A549 (cell line): ENCODE data around the gene MDC1. TPM values are rescaled to one million over a fixed set of nuclear protein-coding genes. Genes with fewer than 3 reads are reported as not detected.
A peak's percentile ranks its signal among the peaks of the same experiment; 100 is the strongest.

Source experiments
- ATAC-seq, 2 experiments: fragments of 200-7000 bp in 1 of 2; fragments of >200 bp in 1 of 2; cut with Nextera tagmentation in 1 of 2; cut with Tn5 transposase in 1 of 2; 3 replicates each; pipeline versions ENCODE4 v1.8.0 to v1.9.1; 2018 to 2020; ENCODE audit warnings: mild to moderate bottlenecking in 1 of 2, moderate library complexity in 1 of 2
- CTCF ChIA-PET: fragments of 300-600 bp; sonication (Branson Sonifier 250); formaldehyde crosslinking; extraction: SDS; loops from one replicate; lab custom pipeline; 2021; ENCODE audit warnings: antibody characterized with exemption, inconsistent platforms; lab: Yijun Ruan, JAX
- POLR2A ChIA-PET: fragments of 350-600 bp; formaldehyde crosslinking; extraction: SDS; loops from one replicate; lab custom pipeline; 2021; ENCODE audit warnings: antibody characterized with exemption, inconsistent platforms; lab: Yijun Ruan, JAX
- DNase-seq, 2 experiments: peaks; one replicate each; pipeline versions ENCODE4 v3.0.0 to v3.0.0-alpha.2; 2011 to 2016; ENCODE audit warnings: low read depth in 1 of 2, low spot score in 1 of 2
- FAIRE-seq: peaks from 2 replicates; lab custom pipeline; 2011; peaks lifted over from hg19 to GRCh38; lab: Jason Lieb, UNC
- H3K27ac ChIP-seq, 2 experiments: fragments of >200 bp; sonication (Bioruptor Twin); formaldehyde crosslinking; 3 replicates each; pipeline ENCODE4 v1.5.1; 2016 to 2017
- H3K4me1 ChIP-seq: fragments of >200 bp; sonication (Bioruptor Twin); formaldehyde crosslinking; 3 replicates; pipeline ENCODE4 v1.6.1; 2016
- H3K4me2 ChIP-seq: fragments of >200 bp; sonication (Bioruptor Twin); formaldehyde crosslinking; 3 replicates; pipeline ENCODE4 v1.6.1; 2016
- H3K4me3 ChIP-seq: fragments of >200 bp; sonication (Bioruptor Twin); formaldehyde crosslinking; 3 replicates; pipeline ENCODE4 v1.5.1; 2016
- H3K9me3 ChIP-seq: fragments of >200 bp; sonication (Bioruptor Twin); formaldehyde crosslinking; 3 replicates; pipeline ENCODE4 v1.6.1; 2016
- CBX2 ChIP-seq: fragments of 200-600 bp; sonication (generic); IDR thresholded peaks from 2 replicates; pipeline ENCODE4 v1.6.1; 2016; ENCODE audit warnings: low read depth, mild to moderate bottlenecking, borderline replicate concordance
- EHMT2 ChIP-seq: fragments of 200-600 bp; sonication (generic); IDR thresholded peaks from 2 replicates; pipeline ENCODE4 v1.6.1; 2016; ENCODE audit warnings: antibody characterized with exemption, low read depth, mild to moderate bottlenecking, moderate library complexity
- EP300 ChIP-seq, 2 experiments: fragments of >200 bp; sonication (Bioruptor Twin); formaldehyde crosslinking; IDR thresholded peaks; 2 replicates in 1 of 2; 3 replicates in 1 of 2; pipeline ENCODE4 v1.6.1; 2016 to 2017
- ESRRA ChIP-seq: fragments of 150-350 bp; IDR thresholded peaks from 2 replicates; pipeline ENCODE4 v1.6.1; 2014; ENCODE audit warnings: mild to moderate bottlenecking, low read length, borderline replicate concordance
- FOSB ChIP-seq: fragments of 250-450 bp; sonication (Bioruptor Pico); IDR thresholded peaks from 2 replicates; pipeline ENCODE4 v1.5.0; 2020; ENCODE audit warnings: mild to moderate bottlenecking, moderate library complexity
- FOXS1 ChIP-seq: fragments of 250-450 bp; sonication (Bioruptor Pico); IDR thresholded peaks from 2 replicates; pipeline ENCODE4 v1.5.0; 2020; ENCODE audit warnings: mild to moderate bottlenecking, moderate library complexity
- GATA3 ChIP-seq: IDR thresholded peaks from 2 replicates; pipeline ENCODE4 v1.6.1; 2012; ENCODE audit warnings: borderline replicate concordance
- HDAC2 ChIP-seq: fragments of 200-600 bp; sonication (generic); IDR thresholded peaks from 2 replicates; pipeline ENCODE4 v1.6.1; 2016
- HEYL ChIP-seq: fragments of 250-450 bp; sonication (Bioruptor Pico); IDR thresholded peaks from 2 replicates; pipeline ENCODE4 v1.8.0; 2021; ENCODE audit warnings: mild to moderate bottlenecking, moderate library complexity
- HOXA7 ChIP-seq: fragments of 250-450 bp; sonication (Bioruptor Pico); IDR thresholded peaks from 2 replicates; pipeline ENCODE4 v1.5.0; 2020; ENCODE audit warnings: mild to moderate bottlenecking, moderate library complexity
- KDM1A ChIP-seq: fragments of 200-600 bp; sonication (generic); IDR thresholded peaks from 2 replicates; pipeline ENCODE4 v1.6.1; 2016; ENCODE audit warnings: low read depth, mild to moderate bottlenecking
- KDM5A ChIP-seq: fragments of 200-600 bp; sonication (generic); IDR thresholded peaks from 2 replicates; pipeline ENCODE4 v1.6.1; 2016; ENCODE audit warnings: antibody characterized with exemption, mild to moderate bottlenecking
- MAFK ChIP-seq: fragments of 450-650 bp; IDR thresholded peaks from 2 replicates; pipeline ENCODE4 v1.6.1; 2014; ENCODE audit not compliant: partially characterized antibody
- MAZ ChIP-seq: fragments of 150-350 bp; IDR thresholded peaks from 2 replicates; pipeline ENCODE4 v1.6.1; 2014; ENCODE audit warnings: antibody characterized with exemption, low read depth, low read length, borderline replicate concordance
- MYC ChIP-seq: IDR thresholded peaks from 2 replicates; pipeline ENCODE4 v1.6.1; 2012; ENCODE audit warnings: mild to moderate bottlenecking, inconsistent platforms, low read length, improper control_type of control experiment, borderline replicate concordance
- NPAS2 ChIP-seq: fragments of 250-450 bp; sonication (Bioruptor Pico); IDR thresholded peaks from 2 replicates; pipeline ENCODE4 v1.8.0; 2022; ENCODE audit warnings: mild to moderate bottlenecking, moderate library complexity, borderline replicate concordance
- NR3C1 ChIP-seq: fragments of >200 bp; sonication (Bioruptor Twin); formaldehyde crosslinking; IDR thresholded peaks from 3 replicates; pipeline ENCODE4 v1.6.1; 2017
- PHF8 ChIP-seq: fragments of 200-600 bp; sonication (generic); IDR thresholded peaks from 2 replicates; pipeline ENCODE4 v1.6.1; 2016; ENCODE audit warnings: low read depth, mild to moderate bottlenecking, antibody characterized with exemption, moderate library complexity, borderline replicate concordance
- POLR2A ChIP-seq: IDR thresholded peaks from 2 replicates; pipeline ENCODE4 v1.6.1; 2012; ENCODE audit warnings: mild to moderate bottlenecking, low read length
- POLR2AphosphoS2 ChIP-seq: conservative IDR thresholded peaks from 2 replicates; pipeline ENCODE4 v1.6.1; 2012; ENCODE audit warnings: low read length, improper control_type of control experiment, inconsistent platforms
- RAD21 ChIP-seq, 2 experiments: fragments of >200 bp in 1 of 2; sonication (Bioruptor Twin) in 1 of 2; formaldehyde crosslinking in 1 of 2; IDR thresholded peaks in 1 of 2; conservative IDR thresholded peaks in 1 of 2; 2 replicates in 1 of 2; 3 replicates in 1 of 2; pipeline ENCODE4 v1.6.1; 2012 to 2018; ENCODE audit warnings: inconsistent platforms in 1 of 2
- RARB ChIP-seq: fragments of 250-450 bp; sonication (Bioruptor Pico); IDR thresholded peaks from 2 replicates; pipeline ENCODE4 v1.8.0; 2021; ENCODE audit warnings: mild to moderate bottlenecking, moderate library complexity
- RFX5 ChIP-seq: fragments of 450-650 bp; IDR thresholded peaks from 2 replicates; pipeline ENCODE4 v1.7.1; 2014; ENCODE audit warnings: antibody characterized with exemption, mild to moderate bottlenecking, moderate library complexity
- SMC3 ChIP-seq: fragments of >200 bp; sonication (Bioruptor Twin); formaldehyde crosslinking; IDR thresholded peaks from 3 replicates; pipeline ENCODE4 v1.6.1; 2018; ENCODE audit warnings: inconsistent platforms
- SREBF2 ChIP-seq: fragments of 450-650 bp; IDR thresholded peaks from 2 replicates; pipeline ENCODE4 v1.6.1; 2014; ENCODE audit warnings: mild to moderate bottlenecking, moderate library complexity
- TFCP2L1 ChIP-seq: fragments of 250-450 bp; sonication (Bioruptor Pico); IDR thresholded peaks from 2 replicates; pipeline ENCODE4 v1.5.0; 2021; ENCODE audit warnings: mild to moderate bottlenecking
- ZNF302 ChIP-seq: fragments of 250-450 bp; sonication (Bioruptor Pico); IDR thresholded peaks from 2 replicates; pipeline ENCODE4 v1.9.0; 2021; ENCODE audit warnings: inconsistent platforms, mild to moderate bottlenecking, moderate library complexity
- WGBS: methylation state at CpG from one replicate; pipeline ENCODE4 v1.1.6; 2017; ENCODE audit errors: missing lambda C conversion rate; 5-methylcytosine and 5-hydroxymethylcytosine counted together
- polyA plus RNA-seq, 4 experiments: library from polyadenylated mRNA; depleted of rRNA in 3 of 4; stranded (reverse); fragments of >200 nt; fragmentation: RNase III in 1 of 4; extraction: RNeasy Plus Mini Kit Qiagen cat#74134 plus additional on column Dnase treatment in 1 of 4; gene quantifications; 2 replicates in 3 of 4; 3 replicates in 1 of 4; pipeline ENCODE4 v1.2.3, GENCODE V29; 2011 to 2017
- TF ChIP-seq, protein P1 (sequence below): fragments of 250-450 bp; sonication (Bioruptor Pico); IDR thresholded peaks from 2 replicates; pipeline ENCODE4 v1.5.0; 2021; ENCODE audit warnings: mild to moderate bottlenecking, moderate library complexity, borderline replicate concordance
- TF ChIP-seq, protein P2 (sequence below): fragments of >200 bp; sonication (Bioruptor Twin); formaldehyde crosslinking; IDR thresholded peaks from 3 replicates; pipeline ENCODE4 v1.5.1; 2016
- TF ChIP-seq, protein P3 (sequence below): fragments of 200-600 bp; sonication (generic); IDR thresholded peaks from 2 replicates; pipeline ENCODE4 v1.6.1; 2016; ENCODE audit warnings: antibody characterized with exemption, mild to moderate bottlenecking, moderate library complexity
- TF ChIP-seq, protein P4 (sequence below): IDR thresholded peaks from 2 replicates; pipeline ENCODE4 v1.6.1; 2012
- TF ChIP-seq, protein P5 (sequence below): fragments of >200 bp; sonication (Bioruptor Twin); formaldehyde crosslinking; IDR thresholded peaks from 2 replicates; pipeline ENCODE4 v1.6.1; 2016
- TF ChIP-seq, protein P6 (sequence below): fragments of 250-450 bp; sonication (Bioruptor Pico); IDR thresholded peaks from 2 replicates; pipeline ENCODE4 v1.5.0; 2020; ENCODE audit warnings: low read depth, mild to moderate bottlenecking, moderate library complexity

Gene MDC1
- polyA plus RNA-seq, 2 of the 4 experiments (the other 2 are of a cell fraction) = 8.2 to 16.5 TPM

DNA sequence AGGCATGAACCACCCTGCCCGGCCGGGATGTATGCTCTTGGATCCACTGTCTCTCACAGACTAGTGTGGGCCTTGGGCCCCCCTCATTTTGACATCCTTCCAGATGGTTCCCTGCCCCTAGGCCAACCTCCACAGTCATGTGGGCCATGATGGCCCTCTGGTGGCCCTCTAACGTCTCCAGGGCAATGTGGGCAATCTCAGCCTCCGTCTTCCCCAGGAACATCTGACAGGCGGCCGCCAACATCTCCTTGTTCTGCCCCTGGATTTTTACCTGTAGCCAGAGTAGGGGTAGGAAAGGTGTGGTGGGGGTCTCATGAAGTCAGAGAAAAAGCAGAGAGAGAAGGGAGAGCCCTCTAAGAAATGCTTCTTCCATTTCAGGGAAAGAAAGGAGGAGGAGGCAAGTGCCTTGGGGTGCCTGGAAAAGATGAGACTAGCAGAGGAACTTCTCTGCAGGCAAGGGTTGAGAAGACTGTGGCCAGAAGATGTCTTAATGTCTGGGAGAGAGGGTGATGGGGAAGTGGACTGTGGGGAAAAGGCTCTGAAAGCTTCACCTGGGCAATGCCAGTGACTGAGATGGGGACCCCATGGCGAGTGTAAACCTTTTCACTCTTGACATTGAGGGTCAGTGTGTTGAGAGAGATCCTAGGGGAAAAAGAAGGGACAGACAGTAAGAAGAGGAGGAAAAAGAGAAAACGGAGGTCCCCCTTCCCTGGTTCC, 24.1 kb upstream of the MDC1 start:
- peaks cover 55% of the 10 kb centered on the region for H3K4me1 ChIP-seq
- TF ChIP-seq MAZ (no peak), NR3C1 (no peak), PHF8 (no peak), EHMT2 (no peak), MAFK (no peak), RFX5 (no peak), MYC (no peak), ESRRA (no peak), EP300 (IDR thresholded peaks at IDR 0.05) (no peak), SMC3 (no peak), NPAS2 (CRISPR knock-in tag) (no peak), HEYL (CRISPR knock-in tag) (no peak), FOSB (CRISPR knock-in tag) (peak; percentile 81), HOXA7 (CRISPR knock-in tag) (peak; percentile 76; the same call in 1 of the 2 replicates), KDM5A (no peak), TFCP2L1 (CRISPR knock-in tag) (peak; percentile 58), RARB (no peak), CBX2 (no peak), ZNF302 (no peak), KDM1A (no peak), POLR2AphosphoS2 (peak; percentile 4; the same call in 1 of the 2 replicates), GATA3 (no peak), HDAC2 (no peak), SREBF2 (no peak), RAD21 (conservative IDR thresholded peaks at IDR 0.05 in 1 of 2, IDR thresholded peaks at IDR 0.05 in 1 of 2) (peak in 1 of 2 experiments; percentile 10; a peak in 1 of 5 replicates), FOXS1 (CRISPR knock-in tag) (no peak), POLR2A (no peak)
- TF ChIP-seq, protein P1, sequence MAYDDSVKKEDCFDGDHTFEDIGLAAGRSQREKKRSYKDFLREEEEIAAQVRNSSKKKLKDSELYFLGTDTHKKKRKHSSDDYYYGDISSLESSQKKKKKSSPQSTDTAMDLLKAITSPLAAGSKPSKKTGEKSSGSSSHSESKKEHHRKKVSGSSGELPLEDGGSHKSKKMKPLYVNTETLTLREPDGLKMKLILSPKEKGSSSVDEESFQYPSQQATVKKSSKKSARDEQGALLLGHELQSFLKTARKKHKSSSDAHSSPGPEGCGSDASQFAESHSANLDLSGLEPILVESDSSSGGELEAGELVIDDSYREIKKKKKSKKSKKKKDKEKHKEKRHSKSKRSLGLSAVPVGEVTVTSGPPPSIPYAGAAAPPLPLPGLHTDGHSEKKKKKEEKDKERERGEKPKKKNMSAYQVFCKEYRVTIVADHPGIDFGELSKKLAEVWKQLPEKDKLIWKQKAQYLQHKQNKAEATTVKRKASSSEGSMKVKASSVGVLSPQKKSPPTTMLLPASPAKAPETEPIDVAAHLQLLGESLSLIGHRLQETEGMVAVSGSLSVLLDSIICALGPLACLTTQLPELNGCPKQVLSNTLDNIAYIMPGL (CRISPR knock-in tag) = no peak
- TF ChIP-seq, protein P2, sequence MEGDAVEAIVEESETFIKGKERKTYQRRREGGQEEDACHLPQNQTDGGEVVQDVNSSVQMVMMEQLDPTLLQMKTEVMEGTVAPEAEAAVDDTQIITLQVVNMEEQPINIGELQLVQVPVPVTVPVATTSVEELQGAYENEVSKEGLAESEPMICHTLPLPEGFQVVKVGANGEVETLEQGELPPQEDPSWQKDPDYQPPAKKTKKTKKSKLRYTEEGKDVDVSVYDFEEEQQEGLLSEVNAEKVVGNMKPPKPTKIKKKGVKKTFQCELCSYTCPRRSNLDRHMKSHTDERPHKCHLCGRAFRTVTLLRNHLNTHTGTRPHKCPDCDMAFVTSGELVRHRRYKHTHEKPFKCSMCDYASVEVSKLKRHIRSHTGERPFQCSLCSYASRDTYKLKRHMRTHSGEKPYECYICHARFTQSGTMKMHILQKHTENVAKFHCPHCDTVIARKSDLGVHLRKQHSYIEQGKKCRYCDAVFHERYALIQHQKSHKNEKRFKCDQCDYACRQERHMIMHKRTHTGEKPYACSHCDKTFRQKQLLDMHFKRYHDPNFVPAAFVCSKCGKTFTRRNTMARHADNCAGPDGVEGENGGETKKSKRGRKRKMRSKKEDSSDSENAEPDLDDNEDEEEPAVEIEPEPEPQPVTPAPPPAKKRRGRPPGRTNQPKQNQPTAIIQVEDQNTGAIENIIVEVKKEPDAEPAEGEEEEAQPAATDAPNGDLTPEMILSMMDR = no peak
- TF ChIP-seq, protein P3, sequence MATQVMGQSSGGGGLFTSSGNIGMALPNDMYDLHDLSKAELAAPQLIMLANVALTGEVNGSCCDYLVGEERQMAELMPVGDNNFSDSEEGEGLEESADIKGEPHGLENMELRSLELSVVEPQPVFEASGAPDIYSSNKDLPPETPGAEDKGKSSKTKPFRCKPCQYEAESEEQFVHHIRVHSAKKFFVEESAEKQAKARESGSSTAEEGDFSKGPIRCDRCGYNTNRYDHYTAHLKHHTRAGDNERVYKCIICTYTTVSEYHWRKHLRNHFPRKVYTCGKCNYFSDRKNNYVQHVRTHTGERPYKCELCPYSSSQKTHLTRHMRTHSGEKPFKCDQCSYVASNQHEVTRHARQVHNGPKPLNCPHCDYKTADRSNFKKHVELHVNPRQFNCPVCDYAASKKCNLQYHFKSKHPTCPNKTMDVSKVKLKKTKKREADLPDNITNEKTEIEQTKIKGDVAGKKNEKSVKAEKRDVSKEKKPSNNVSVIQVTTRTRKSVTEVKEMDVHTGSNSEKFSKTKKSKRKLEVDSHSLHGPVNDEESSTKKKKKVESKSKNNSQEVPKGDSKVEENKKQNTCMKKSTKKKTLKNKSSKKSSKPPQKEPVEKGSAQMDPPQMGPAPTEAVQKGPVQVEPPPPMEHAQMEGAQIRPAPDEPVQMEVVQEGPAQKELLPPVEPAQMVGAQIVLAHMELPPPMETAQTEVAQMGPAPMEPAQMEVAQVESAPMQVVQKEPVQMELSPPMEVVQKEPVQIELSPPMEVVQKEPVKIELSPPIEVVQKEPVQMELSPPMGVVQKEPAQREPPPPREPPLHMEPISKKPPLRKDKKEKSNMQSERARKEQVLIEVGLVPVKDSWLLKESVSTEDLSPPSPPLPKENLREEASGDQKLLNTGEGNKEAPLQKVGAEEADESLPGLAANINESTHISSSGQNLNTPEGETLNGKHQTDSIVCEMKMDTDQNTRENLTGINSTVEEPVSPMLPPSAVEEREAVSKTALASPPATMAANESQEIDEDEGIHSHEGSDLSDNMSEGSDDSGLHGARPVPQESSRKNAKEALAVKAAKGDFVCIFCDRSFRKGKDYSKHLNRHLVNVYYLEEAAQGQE = no peak
- TF ChIP-seq, protein P4, sequence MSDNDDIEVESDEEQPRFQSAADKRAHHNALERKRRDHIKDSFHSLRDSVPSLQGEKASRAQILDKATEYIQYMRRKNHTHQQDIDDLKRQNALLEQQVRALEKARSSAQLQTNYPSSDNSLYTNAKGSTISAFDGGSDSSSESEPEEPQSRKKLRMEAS = no peak
- TF ChIP-seq, protein P5, sequence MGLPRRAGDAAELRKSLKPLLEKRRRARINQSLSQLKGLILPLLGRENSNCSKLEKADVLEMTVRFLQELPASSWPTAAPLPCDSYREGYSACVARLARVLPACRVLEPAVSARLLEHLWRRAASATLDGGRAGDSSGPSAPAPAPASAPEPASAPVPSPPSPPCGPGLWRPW = no peak
- TF ChIP-seq, protein P6, sequence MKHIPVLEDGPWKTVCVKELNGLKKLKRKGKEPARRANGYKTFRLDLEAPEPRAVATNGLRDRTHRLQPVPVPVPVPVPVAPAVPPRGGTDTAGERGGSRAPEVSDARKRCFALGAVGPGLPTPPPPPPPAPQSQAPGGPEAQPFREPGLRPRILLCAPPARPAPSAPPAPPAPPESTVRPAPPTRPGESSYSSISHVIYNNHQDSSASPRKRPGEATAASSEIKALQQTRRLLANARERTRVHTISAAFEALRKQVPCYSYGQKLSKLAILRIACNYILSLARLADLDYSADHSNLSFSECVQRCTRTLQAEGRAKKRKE (CRISPR knock-in tag) = peak; percentile 46; the same call in 1 of the 2 replicates

More for the DNA sequence above, 24.1 kb upstream of the MDC1 start:
- H3K27ac ChIP-seq = peak overlapping the region; percentile 97 to 98
- 78% methylated on average over 6 of the region's 8 CpGs for WGBS
- H3K4me3 ChIP-seq = peak overlapping the region; percentile 99
- no peak for FAIRE-seq
- ChIA-PET POLR2A (interaction anchor here (0.7 to 4.4 kb wide), 11 partner anchors 9 to 126 kb away, joined by 3 to 78 read pairs (median 5); no protein-coding TSS in a partner anchor), CTCF (interaction anchor here (0.7 to 4.7 kb wide), 11 partner anchors 11 to 137 kb away, joined by 3 to 37 read pairs (median 4); no protein-coding TSS in a partner anchor)
- no peaks in the 10 kb centered on the region for H3K9me3 ChIP-seq
- DNase-seq = no peak
- peak in 1 of 2 experiments; percentile 7; a peak in 3 of 6 replicates for ATAC-seq
- H3K4me2 ChIP-seq = peak overlapping the region; percentile 89
